Tibial nerve (tissue), 4 donors: Measurements from ENCODE around the gene ITSN2. TPM values are rescaled to one million over a fixed set of nuclear protein-coding genes. Genes with fewer than 3 reads are reported as not detected.

Source experiments
- DNase-seq, 2 donors: peaks; one replicate each; pipeline ENCODE4 v3.0.0-alpha.2; 2019; ENCODE audit warnings: low spot score in 2 of 2
- H3K27ac ChIP-seq, 4 donors: fragments of 200-600 bp; sonication (generic) in 3 of 4; one replicate each; pipeline ENCODE4 v1.5.1; 2017 to 2019; ENCODE audit warnings: mild to moderate bottlenecking in 1 of 4
- H3K27me3 ChIP-seq, 2 donors: fragments of 200-600 bp; sonication (generic) in 1 of 2; one replicate each; pipeline versions ENCODE4 v1.5.1 to v1.6.0; 2017 to 2019
- H3K36me3 ChIP-seq, 3 donors: fragments of 200-600 bp; sonication (generic); one replicate each; pipeline ENCODE4 v1.5.1; 2018 to 2019
- H3K4me1 ChIP-seq, 4 donors: fragments of 200-600 bp; sonication (generic) in 3 of 4; one replicate each; pipeline ENCODE4 v1.5.1; 2017 to 2019
- H3K4me3 ChIP-seq, 4 donors: fragments of 200-600 bp; sonication (generic) in 3 of 4; one replicate each; pipeline ENCODE4 v1.5.1; 2017 to 2019; ENCODE audit warnings: mild to moderate bottlenecking in 1 of 4, moderate library complexity in 1 of 4
- H3K9me3 ChIP-seq, 4 donors: fragments of 200-600 bp; sonication (generic) in 3 of 4; one replicate each; pipeline ENCODE4 v1.5.1; 2017 to 2019
- CTCF ChIP-seq, 5 experiments: fragments of 200-600 bp in 3 of 5; fragments of 450-650 bp in 2 of 5; sonication (generic) in 3 of 5; IDR thresholded peaks; one replicate each; pipeline ENCODE4 v1.5.1; 2016 to 2019; ENCODE audit warnings: antibody characterized with exemption in 5 of 5, mild to moderate bottlenecking in 3 of 5, moderate library complexity in 2 of 5
- EP300 ChIP-seq, 2 donors: sonication (generic); formaldehyde crosslinking; IDR thresholded peaks; one replicate each; pipeline ENCODE4 v1.6.1; 2017; ENCODE audit warnings: antibody characterized with exemption in 2 of 2, mild to moderate bottlenecking in 1 of 2
- POLR2A ChIP-seq, 2 donors: fragments of 450-650 bp; IDR thresholded peaks; one replicate each; pipeline ENCODE4 v1.6.1; 2017; ENCODE audit warnings: antibody characterized with exemption in 2 of 2, mild to moderate bottlenecking in 2 of 2, moderate library complexity in 2 of 2
- WGBS, 2 donors: methylation state at CpG; one replicate each; pipeline ENCODE4 v1.1.5; 2018; 5-methylcytosine and 5-hydroxymethylcytosine counted together
- total RNA-seq, 4 donors: library from RNA; depleted of rRNA; stranded (reverse); fragments of >200 nt; gene quantifications; one replicate each; pipeline ENCODE4 v1.1.0, GENCODE V29; 2016

The ITSN2 gene
- total RNA-seq, 4 donors from 2014 or later: 47.3 to 54.2 (median 48.7) TPM

DNA sequence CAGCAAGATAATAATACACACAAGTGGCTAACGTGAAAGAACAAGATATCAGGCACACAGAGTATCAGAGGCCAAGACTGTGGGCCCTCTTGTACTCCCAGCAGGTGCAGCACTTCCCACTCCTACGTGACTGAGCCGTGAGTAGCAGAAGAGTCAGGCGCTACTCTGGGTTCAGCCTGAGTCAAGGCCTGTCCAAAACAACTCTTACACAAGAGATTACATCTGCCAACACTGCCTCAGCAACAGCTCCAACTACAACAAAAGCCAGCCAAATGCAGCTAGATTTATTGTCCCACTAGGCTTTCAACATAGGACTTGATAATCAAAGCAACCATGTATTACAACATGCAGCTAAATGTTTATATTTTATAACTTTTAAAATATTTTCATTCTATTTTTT lies 56.2 kb downstream of the ITSN2 start:
- Histone ChIP-seq H3K27ac (peak overlapping the region in 2 of 4 donors; percentile 72 to 80), H3K9me3 (no peaks in the 10 kb centered on the region), H3K36me3 (peaks cover 0 to 64% (median 24%) of the 10 kb centered on the region in 3 donors), H3K4me1 (peaks cover 0 to 20% (median 3%) of the 10 kb centered on the region in 4 donors), H3K4me3 (no peak overlapping the region), H3K27me3 (no peaks in the 10 kb centered on the region)
- TF ChIP-seq POLR2A (IDR thresholded peaks at IDR 0.05) (no peak), CTCF (IDR thresholded peaks at IDR 0.05) (peak in 1 of 5 experiments; percentile 6), EP300 (IDR thresholded peaks at IDR 0.05) (peak; percentile 62 to 93)
- WGBS, 2 donors: 11 to 30% methylated on average over 4 of the region's 4 CpGs
- DNase-seq: peak; percentile 61 to 81

DNA sequence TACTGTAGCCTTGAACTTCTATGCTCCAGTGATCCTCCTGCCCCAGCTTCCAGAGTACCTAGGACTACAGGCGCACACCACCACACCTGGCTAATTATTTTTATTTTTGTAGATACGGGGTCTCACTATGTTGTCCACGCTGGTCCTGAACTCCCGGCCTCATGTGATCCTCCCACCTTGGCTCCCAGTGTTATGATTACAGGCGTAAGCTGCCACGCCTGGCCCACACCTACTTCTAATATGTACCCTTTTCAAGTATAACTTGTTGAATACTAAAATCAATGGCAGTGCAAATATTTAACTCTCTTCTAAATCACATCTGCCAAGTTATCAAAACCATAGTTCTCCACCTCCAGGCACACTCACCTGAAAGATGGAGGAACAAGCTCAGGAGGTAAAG lies 58.7 kb downstream of the ITSN2 start:
- Histone ChIP-seq H3K4me3 (no peak overlapping the region), H3K9me3 (no peaks in the 10 kb centered on the region), H3K27me3 (no peaks in the 10 kb centered on the region), H3K36me3 (peaks cover 3 to 67% (median 30%) of the 10 kb centered on the region in 3 donors), H3K4me1 (peaks cover 0 to 20% (median 3%) of the 10 kb centered on the region in 4 donors), H3K27ac (no peak overlapping the region)
- TF ChIP-seq EP300 (IDR thresholded peaks at IDR 0.05) (no peak), CTCF (IDR thresholded peaks at IDR 0.05) (no peak), POLR2A (IDR thresholded peaks at IDR 0.05) (no peak)
- WGBS, 2 donors: 91 to 95% methylated on average over 6 of the region's 6 CpGs
- no peak for DNase-seq

DNA sequence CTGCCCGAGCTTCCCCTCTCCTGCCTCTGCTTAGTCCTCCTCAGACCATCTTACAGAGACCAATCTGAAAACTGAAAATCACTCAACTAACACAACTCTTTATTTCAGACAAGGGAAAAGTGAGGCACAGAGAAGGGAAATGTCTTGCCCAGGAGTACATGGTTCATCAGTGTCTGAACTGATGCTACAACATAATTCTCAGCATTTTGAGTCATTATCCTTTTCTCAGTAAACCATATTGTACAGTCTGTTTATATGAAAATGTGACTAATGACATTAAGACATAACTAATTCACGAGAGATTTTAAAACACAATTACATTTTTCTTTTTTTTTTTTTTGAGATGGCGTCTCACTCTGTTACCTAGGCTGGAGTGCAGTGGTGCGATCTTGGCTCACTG lies 62.7 kb downstream of the ITSN2 start:
- 93 to 95% methylated on average over 4 of the region's 4 CpGs for WGBS, 2 donors
- TF ChIP-seq CTCF (IDR thresholded peaks at IDR 0.05) (no peak), EP300 (IDR thresholded peaks at IDR 0.05) (no peak), POLR2A (IDR thresholded peaks at IDR 0.05) (no peak)
- H3K4me3 ChIP-seq: no peak overlapping the region
- no peaks in the 10 kb centered on the region for H3K4me1 ChIP-seq
- no peaks in the 10 kb centered on the region for H3K27me3 ChIP-seq
- no peaks in the 10 kb centered on the region for H3K9me3 ChIP-seq
- peaks cover 3 to 94% (median 40%) of the 10 kb centered on the region in 3 donors for H3K36me3 ChIP-seq
- no peak for DNase-seq
- H3K27ac ChIP-seq: no peak overlapping the region

- Histone ChIP-seq H3K4me3 (no peak overlapping the region), H3K4me1 (no peaks in the 10 kb centered on the region), H3K36me3 (peaks cover 0 to 57% (median 0%) of the 10 kb centered on the region in 3 donors), H3K9me3 (no peaks in the 10 kb centered on the region), H3K27ac (no peak overlapping the region), H3K27me3 (no peaks in the 10 kb centered on the region)
- no peak for TF ChIP-seq EP300 (IDR thresholded peaks at IDR 0.05)
- TF ChIP-seq CTCF (IDR thresholded peaks at IDR 0.05): no peak
- no peak for TF ChIP-seq POLR2A (IDR thresholded peaks at IDR 0.05)
- no peak for DNase-seq
- whole genome bisulfite sequencing, 2 donors: 94 to 100% methylated on average over 1 of the region's 1 CpG
These were observed 73.2 kb downstream of the ITSN2 start for GRCh38 chr2:24287171-24287570.

DNA sequence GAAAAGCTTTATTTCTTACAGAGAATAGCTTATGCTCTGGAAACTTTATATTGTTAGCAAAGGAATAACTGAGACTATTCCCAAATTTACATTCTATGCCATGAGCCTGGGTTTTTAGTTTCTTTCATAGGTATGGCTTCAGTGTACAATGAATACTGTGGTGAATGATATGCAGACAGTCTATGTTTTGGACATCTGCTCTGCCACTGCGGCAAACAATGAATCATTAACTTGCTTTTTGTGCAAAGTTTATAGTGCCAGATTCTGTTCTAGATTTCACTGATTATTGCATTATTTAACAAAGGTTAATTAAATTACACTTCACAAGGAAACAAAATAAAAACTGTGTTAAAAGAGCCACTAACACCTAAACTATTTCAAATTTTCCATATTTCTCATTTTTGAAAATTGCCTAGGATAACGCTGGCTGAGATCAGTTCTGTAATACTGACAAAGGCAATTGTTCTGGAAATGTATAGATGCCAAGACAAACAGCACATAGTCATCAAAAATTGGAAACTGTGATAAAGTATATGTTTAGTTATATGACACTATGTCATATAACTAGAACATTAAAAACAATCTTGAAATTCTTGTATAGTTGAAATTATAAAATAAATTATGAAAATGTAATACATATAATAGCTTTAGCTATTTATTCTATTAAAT lies 74.7 kb downstream of the ITSN2 start:
- Histone ChIP-seq H3K4me1 (no peaks in the 10 kb centered on the region), H3K27ac (no peak overlapping the region), H3K36me3 (peaks cover 0 to 57% (median 0%) of the 10 kb centered on the region in 3 donors), H3K27me3 (no peaks in the 10 kb centered on the region), H3K4me3 (no peak overlapping the region), H3K9me3 (no peaks in the 10 kb centered on the region)
- DNase-seq: no peak
- TF ChIP-seq CTCF (IDR thresholded peaks at IDR 0.05) (no peak), POLR2A (IDR thresholded peaks at IDR 0.05) (no peak), EP300 (IDR thresholded peaks at IDR 0.05) (no peak)
- 59 to 76% methylated on average over 2 of the region's 2 CpGs for WGBS, 2 donors
